ENCODE measurements around the gene ABCC11.

- no peak for TF ChIP-seq POLR2A (IDR thresholded peaks at IDR 0.05)
- TF ChIP-seq, protein P1, sequence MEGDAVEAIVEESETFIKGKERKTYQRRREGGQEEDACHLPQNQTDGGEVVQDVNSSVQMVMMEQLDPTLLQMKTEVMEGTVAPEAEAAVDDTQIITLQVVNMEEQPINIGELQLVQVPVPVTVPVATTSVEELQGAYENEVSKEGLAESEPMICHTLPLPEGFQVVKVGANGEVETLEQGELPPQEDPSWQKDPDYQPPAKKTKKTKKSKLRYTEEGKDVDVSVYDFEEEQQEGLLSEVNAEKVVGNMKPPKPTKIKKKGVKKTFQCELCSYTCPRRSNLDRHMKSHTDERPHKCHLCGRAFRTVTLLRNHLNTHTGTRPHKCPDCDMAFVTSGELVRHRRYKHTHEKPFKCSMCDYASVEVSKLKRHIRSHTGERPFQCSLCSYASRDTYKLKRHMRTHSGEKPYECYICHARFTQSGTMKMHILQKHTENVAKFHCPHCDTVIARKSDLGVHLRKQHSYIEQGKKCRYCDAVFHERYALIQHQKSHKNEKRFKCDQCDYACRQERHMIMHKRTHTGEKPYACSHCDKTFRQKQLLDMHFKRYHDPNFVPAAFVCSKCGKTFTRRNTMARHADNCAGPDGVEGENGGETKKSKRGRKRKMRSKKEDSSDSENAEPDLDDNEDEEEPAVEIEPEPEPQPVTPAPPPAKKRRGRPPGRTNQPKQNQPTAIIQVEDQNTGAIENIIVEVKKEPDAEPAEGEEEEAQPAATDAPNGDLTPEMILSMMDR (IDR thresholded peaks at IDR 0.05), result no peak
Observed at GRCh38 chr16:48136547-48137360, 110.6 kb downstream of the ABCC11 start.

Measured in right lobe of liver (tissue), 4 donors.